NK-92 treated with Interleukin-12 subunit alpha and Interleukin-12 subunit beta, amount 100 ng/mL, for 24 hours (cell line): ENCODE measurements around the gene SRI.
"Not testable (repeated sequence)": the region's sequence is repeated elsewhere in the genome, so short reads cannot be mapped to it uniquely, and the experiment has no call there.

Source experiments
- DNase-seq: peaks from one replicate; lab custom pipeline; 2025; lab: John Stamatoyannopoulos, UW

SRI gene

GRCh38 chr7:88176190-88176589 is 43.6 kb downstream of the SRI start:
- no peak for DNase-seq

GRCh38 chr7:88172842-88173241 is 47.0 kb downstream of the SRI start:
- DNase-seq: no peak

- DNase-seq: no peak
Measured at GRCh38 chr7:88169717-88170320, 50.0 kb downstream of the SRI start.

- DNase-seq: no peak
Measured at GRCh38 chr7:88167721-88168120, 52.1 kb downstream of the SRI start.

GRCh38 chr7:88167223-88167622 is 52.6 kb downstream of the SRI start:
- DNase-seq: no peak

GRCh38 chr7:88165697-88166096 is 54.1 kb downstream of the SRI start:
- no peak for DNase-seq

GRCh38 chr7:88159741-88160140 is 60.1 kb downstream of the SRI start:
- not testable (repeated sequence) for DNase-seq

- DNase-seq: no peak
Measured at GRCh38 chr7:88156356-88156755, 63.5 kb downstream of the SRI start.

GRCh38 chr7:88155756-88156155 is 64.1 kb downstream of the SRI start:
- no peak for DNase-seq
